ENCODE data around the gene UGDH. TPM values are rescaled to one million over a fixed set of nuclear protein-coding genes. Genes with fewer than 3 reads are reported as not detected.
A peak's percentile ranks its signal among the peaks of the same experiment; 100 is the strongest.

UGDH gene
- total RNA-seq, 1 experiment from 2014 or later, result 53.4 TPM

- Histone ChIP-seq H2AFZ (ENCODE audit: low read length) (no peak overlapping the region), H4K20me1 (ENCODE audit: low read length) (no peaks in the 10 kb centered on the region), H3K79me2 (ENCODE audit: low read length) (peaks cover 77% of the 10 kb centered on the region), H3K27ac (ENCODE audit: low read length) (no peak overlapping the region), H3K4me3 (ENCODE audit: low read length) (peak overlapping the region; percentile 41; the same call in 1 of the 2 replicates), H3K4me2 (ENCODE audit: low read length) (peak overlapping the region; percentile 52), H3K27me3 (ENCODE audit: low read length) (no peaks in the 10 kb centered on the region), H3K9me2 (replicated peaks; ENCODE audit: low read length) (no peaks in the 10 kb centered on the region), H3K9ac (ENCODE audit: low read length) (no peak overlapping the region), H3K36me3 (ENCODE audit: low read depth, low read length) (no peaks in the 10 kb centered on the region; the same call in 1 of the 2 replicates), H3K9me3 (ENCODE audit: low read length) (no peaks in the 10 kb centered on the region), H3K4me1 (ENCODE audit: insufficient read depth, low read length) (peaks cover 25% of the 10 kb centered on the region), H3F3A (ENCODE audit: low read length, unreplicated experiment) (no peaks in the 10 kb centered on the region)
- no peak for ATAC-seq
- no TSS peak for BruUV-seq (replicated peaks)
- ChIA-PET CTCF (no interaction called here), POLR2A (ENCODE audit: unreplicated experiment) (interaction anchor here (0.6 kb wide), 2 partner anchors 24 to 58 kb away, joined by 3 to 5 read pairs; no protein-coding TSS in a partner anchor)
- intact Hi-C loops (cut with micrococcal nuclease), result no loop called here
- TF ChIP-seq EZH2phosphoT487 (IDR thresholded peaks at IDR 0.05; ENCODE audit: borderline replicate concordance, low read length) (no peak), EZH2 (IDR thresholded peaks at IDR 0.05; ENCODE audit: low read length, unreplicated experiment) (no peak), CTCF (conservative IDR thresholded peaks at IDR 0.05; ENCODE audit: low read depth, low read length) (no peak)
- no peak for DNase-seq
These were observed 2.9 kb downstream of the UGDH start for GRCh38 chr4:39524161-39524957.

- Histone ChIP-seq H3F3A (ENCODE audit: low read length, unreplicated experiment) (no peaks in the 10 kb centered on the region), H3K27me3 (ENCODE audit: low read length) (no peaks in the 10 kb centered on the region), H3K4me2 (ENCODE audit: low read length) (peak overlapping the region; percentile 3; the same call in 1 of the 2 replicates), H2AFZ (ENCODE audit: low read length) (no peak overlapping the region), H3K9me2 (replicated peaks; ENCODE audit: low read length) (no peaks in the 10 kb centered on the region), H3K4me1 (ENCODE audit: insufficient read depth, low read length) (peaks cover 19% of the 10 kb centered on the region), H4K20me1 (ENCODE audit: low read length) (no peaks in the 10 kb centered on the region), H3K27ac (ENCODE audit: low read length) (no peak overlapping the region), H3K4me3 (ENCODE audit: low read length) (no peak overlapping the region), H3K79me2 (ENCODE audit: low read length) (peaks cover 75% of the 10 kb centered on the region), H3K9ac (ENCODE audit: low read length) (no peak overlapping the region), H3K36me3 (ENCODE audit: low read depth, low read length) (no peaks in the 10 kb centered on the region; the same call in 1 of the 2 replicates), H3K9me3 (ENCODE audit: low read length) (no peaks in the 10 kb centered on the region)
- DNase-seq, result no peak
- CTCF ChIA-PET, result no interaction called here
- ATAC-seq, result no peak
- BruUV-seq (replicated peaks), result no TSS peak
- intact Hi-C loops (cut with micrococcal nuclease), result no loop called here
- no peak for TF ChIP-seq EZH2phosphoT487 (IDR thresholded peaks at IDR 0.05; ENCODE audit: borderline replicate concordance, low read length)
- POLR2A ChIA-PET (ENCODE audit: unreplicated experiment), result no interaction called here
These were observed 5.2 kb downstream of the UGDH start for GRCh38 chr4:39522068-39522467.

- Histone ChIP-seq H4K20me1 (ENCODE audit: low read length) (no peaks in the 10 kb centered on the region), H3K9ac (ENCODE audit: low read length) (no peak overlapping the region), H3K36me3 (ENCODE audit: low read depth, low read length) (peaks cover 3% of the 10 kb centered on the region; the same call in 1 of the 2 replicates), H3K4me2 (ENCODE audit: low read length) (peak overlapping the region; percentile 3; the same call in 1 of the 2 replicates), H3K27ac (ENCODE audit: low read length) (no peak overlapping the region), H3K4me1 (ENCODE audit: insufficient read depth, low read length) (peaks cover 19% of the 10 kb centered on the region), H3K4me3 (ENCODE audit: low read length) (no peak overlapping the region), H3K27me3 (ENCODE audit: low read length) (no peaks in the 10 kb centered on the region), H3K9me2 (replicated peaks; ENCODE audit: low read length) (no peaks in the 10 kb centered on the region), H3F3A (ENCODE audit: low read length, unreplicated experiment) (no peaks in the 10 kb centered on the region), H2AFZ (ENCODE audit: low read length) (no peak overlapping the region), H3K79me2 (ENCODE audit: low read length) (peaks cover 71% of the 10 kb centered on the region), H3K9me3 (ENCODE audit: low read length) (no peaks in the 10 kb centered on the region)
- TF ChIP-seq EZH2phosphoT487 (IDR thresholded peaks at IDR 0.05; ENCODE audit: borderline replicate concordance, low read length), result no peak
- no peak for TF ChIP-seq EZH2 (IDR thresholded peaks at IDR 0.05; ENCODE audit: low read length, unreplicated experiment)
- TF ChIP-seq CTCF (conservative IDR thresholded peaks at IDR 0.05; ENCODE audit: low read depth, low read length), result no peak
- ChIA-PET POLR2A (ENCODE audit: unreplicated experiment) (no interaction called here), CTCF (no interaction called here)
- DNase-seq, result peak; percentile 6
- intact Hi-C loops (cut with micrococcal nuclease), result no loop called here
- no TSS peak for BruUV-seq (replicated peaks)
- no peak for ATAC-seq
These were observed 5.9 kb downstream of the UGDH start for GRCh38 chr4:39521253-39521919.

Measured in PC-3 (cell line).